Activated naive CD8-positive, alpha-beta T cell treated with anti-CD3 and anti-CD28 coated beads, Interleukin-2, amount 10 ng/mL, durations not matched to agents 7 days and 5 days (primary cell): ENCODE measurements around the gene ABI3BP. TPM values are rescaled to one million over a fixed set of nuclear protein-coding genes. Genes with fewer than 3 reads are reported as not detected.

Source experiments
- ATAC-seq: fragments of 150-1000 bp; cut with Tn5 transposase; one replicate; pipeline ENCODE4 v1.10.0; 2021; ENCODE audit warnings: low read depth, moderate library complexity
- POLR2A ChIA-PET: fragments of 350-600 bp; sonication (Branson Sonifier 250); formaldehyde crosslinking; loops from one replicate; lab custom pipeline; 2021; ENCODE audit warnings: antibody characterized with exemption; lab: Charles Lee
- DNase-seq: peaks from one replicate; pipeline ENCODE4 v3.0.0; 2021
- H3K27ac Mint-ChIP-seq: one replicate; pipeline ENCODE4 v1.8.0; 2022; ENCODE audit warnings: mild to moderate bottlenecking, mixed read lengths
- H3K27me3 Mint-ChIP-seq: one replicate; pipeline ENCODE4 v1.8.0; 2022; ENCODE audit warnings: mild to moderate bottlenecking, moderate library complexity, mixed read lengths
- H3K36me3 Mint-ChIP-seq: one replicate; pipeline ENCODE4 v1.8.0; 2021; ENCODE audit warnings: mild to moderate bottlenecking, mixed read lengths
- H3K4me1 Mint-ChIP-seq: one replicate; pipeline ENCODE4 v1.8.0; 2021; ENCODE audit warnings: mixed read lengths
- H3K4me3 Mint-ChIP-seq: one replicate; pipeline ENCODE4 v1.8.0; 2022; ENCODE audit warnings: mild to moderate bottlenecking, moderate library complexity, mixed read lengths
- H3K9me3 Mint-ChIP-seq: one replicate; pipeline ENCODE4 v1.8.0; 2021; ENCODE audit warnings: mixed read lengths
- total RNA-seq, 2 experiments: library from RNA; stranded (reverse); gene quantifications; one replicate each; pipeline ENCODE4 v1.2.3, GENCODE V29; 2021

The ABI3BP gene
- total RNA-seq, 2 experiments from 2014 or later = 0.17 TPM; not detected in 1

GRCh38 chr3:100856821-100857220 is 136.4 kb downstream of the ABI3BP start:
- peaks cover 5% of the 10 kb centered on the region for H3K4me1 Mint-ChIP-seq
- peaks cover 7% of the 10 kb centered on the region for H3K27me3 Mint-ChIP-seq

GRCh38 chr3:100852840-100853239 is 140.4 kb downstream of the ABI3BP start:
- H3K4me3 Mint-ChIP-seq = no peak overlapping the region
- no peaks in the 10 kb centered on the region for H3K36me3 Mint-ChIP-seq
- no peak overlapping the region for H3K27ac Mint-ChIP-seq
- DNase-seq = no peak
- peak; percentile 45 for ATAC-seq
- peaks cover 2% of the 10 kb centered on the region for H3K27me3 Mint-ChIP-seq
- H3K4me1 Mint-ChIP-seq = peaks cover 5% of the 10 kb centered on the region
- no peaks in the 10 kb centered on the region for H3K9me3 Mint-ChIP-seq
- POLR2A ChIA-PET = no interaction called here

More at GRCh38 chr3:100856821-100857220, 136.4 kb downstream of the ABI3BP start:
- Mint-ChIP-seq H3K9me3 (no peaks in the 10 kb centered on the region), H3K36me3 (no peaks in the 10 kb centered on the region), H3K27ac (no peak overlapping the region), H3K4me3 (no peak overlapping the region)
- DNase-seq (no peak), ATAC-seq (no peak)
- POLR2A ChIA-PET = no interaction called here

GRCh38 chr3:100850701-100851100 is 142.5 kb downstream of the ABI3BP start:
- Mint-ChIP-seq H3K27ac (no peak overlapping the region), H3K4me3 (no peak overlapping the region), H3K4me1 (peaks cover 5% of the 10 kb centered on the region), H3K27me3 (peaks cover 6% of the 10 kb centered on the region), H3K9me3 (no peaks in the 10 kb centered on the region), H3K36me3 (no peaks in the 10 kb centered on the region)
- DNase-seq (no peak), ATAC-seq (no peak)
- POLR2A ChIA-PET = interaction anchor here (0.5 kb wide), 1 partner anchor 9 kb away, joined by 3 read pairs; no protein-coding TSS in a partner anchor

- H3K4me3 Mint-ChIP-seq = no peak overlapping the region
- no peak overlapping the region for H3K27ac Mint-ChIP-seq
- peaks cover 4% of the 10 kb centered on the region for H3K27me3 Mint-ChIP-seq
- H3K9me3 Mint-ChIP-seq = no peaks in the 10 kb centered on the region
- POLR2A ChIA-PET = interaction anchor here (0.5 kb wide), 1 partner anchor 9 kb away, joined by 3 read pairs; no protein-coding TSS in a partner anchor
- H3K4me1 Mint-ChIP-seq = peaks cover 5% of the 10 kb centered on the region
- no peaks in the 10 kb centered on the region for H3K36me3 Mint-ChIP-seq
- DNase-seq (no peak), ATAC-seq (no peak)
Observed at GRCh38 chr3:100850156-100850555, 143.1 kb downstream of the ABI3BP start.

GRCh38 chr3:100844063-100844936 is 148.9 kb downstream of the ABI3BP start:
- Mint-ChIP-seq H3K4me3 (no peak overlapping the region), H3K27ac (no peak overlapping the region), H3K4me1 (no peaks in the 10 kb centered on the region), H3K36me3 (no peaks in the 10 kb centered on the region), H3K9me3 (no peaks in the 10 kb centered on the region), H3K27me3 (peaks cover 20% of the 10 kb centered on the region)
- POLR2A ChIA-PET = no interaction called here
- ATAC-seq = no peak
- no peak for DNase-seq

- no peak overlapping the region for H3K27ac Mint-ChIP-seq
- H3K27me3 Mint-ChIP-seq = peaks cover 36% of the 10 kb centered on the region
- ATAC-seq (no peak), DNase-seq (no peak)
- no peak overlapping the region for H3K4me3 Mint-ChIP-seq
- H3K4me1 Mint-ChIP-seq = peaks cover 5% of the 10 kb centered on the region
- POLR2A ChIA-PET = no interaction called here
- no peaks in the 10 kb centered on the region for H3K9me3 Mint-ChIP-seq
- no peaks in the 10 kb centered on the region for H3K36me3 Mint-ChIP-seq
Observed at GRCh38 chr3:100838157-100838556, 155.1 kb downstream of the ABI3BP start.

GRCh38 chr3:100836661-100837060 is 156.6 kb downstream of the ABI3BP start:
- no peak overlapping the region for H3K4me3 Mint-ChIP-seq
- DNase-seq (no peak), ATAC-seq (no peak)
- H3K9me3 Mint-ChIP-seq = no peaks in the 10 kb centered on the region
- peaks cover 5% of the 10 kb centered on the region for H3K4me1 Mint-ChIP-seq
- H3K36me3 Mint-ChIP-seq = no peaks in the 10 kb centered on the region
- H3K27me3 Mint-ChIP-seq = peaks cover 33% of the 10 kb centered on the region
- H3K27ac Mint-ChIP-seq = no peak overlapping the region
- POLR2A ChIA-PET = no interaction called here

GRCh38 chr3:100834332-100834731 is 158.9 kb downstream of the ABI3BP start:
- H3K27ac Mint-ChIP-seq = no peak overlapping the region
- H3K4me3 Mint-ChIP-seq = no peak overlapping the region
- DNase-seq = no peak
- H3K9me3 Mint-ChIP-seq = no peaks in the 10 kb centered on the region
- ATAC-seq = no peak
- POLR2A ChIA-PET = no interaction called here
- H3K36me3 Mint-ChIP-seq = no peaks in the 10 kb centered on the region
- peaks cover 26% of the 10 kb centered on the region for H3K27me3 Mint-ChIP-seq
- peaks cover 5% of the 10 kb centered on the region for H3K4me1 Mint-ChIP-seq

GRCh38 chr3:100833483-100833882 is 159.7 kb downstream of the ABI3BP start:
- H3K9me3 Mint-ChIP-seq = no peaks in the 10 kb centered on the region
- H3K4me3 Mint-ChIP-seq = no peak overlapping the region
- H3K36me3 Mint-ChIP-seq = no peaks in the 10 kb centered on the region
- no peak overlapping the region for H3K27ac Mint-ChIP-seq
- H3K27me3 Mint-ChIP-seq = peaks cover 25% of the 10 kb centered on the region
- H3K4me1 Mint-ChIP-seq = peaks cover 5% of the 10 kb centered on the region
- DNase-seq = no peak
- POLR2A ChIA-PET = no interaction called here
- no peak for ATAC-seq

GRCh38 chr3:100831629-100832028 is 161.6 kb downstream of the ABI3BP start:
- POLR2A ChIA-PET = no interaction called here
- DNase-seq (no peak), ATAC-seq (no peak)
- no peaks in the 10 kb centered on the region for H3K9me3 Mint-ChIP-seq
- peaks cover 23% of the 10 kb centered on the region for H3K27me3 Mint-ChIP-seq
- no peak overlapping the region for H3K27ac Mint-ChIP-seq
- H3K4me3 Mint-ChIP-seq = no peak overlapping the region
- no peaks in the 10 kb centered on the region for H3K4me1 Mint-ChIP-seq
- no peaks in the 10 kb centered on the region for H3K36me3 Mint-ChIP-seq

GRCh38 chr3:100830931-100831330 is 162.3 kb downstream of the ABI3BP start:
- ATAC-seq = no peak
- no peaks in the 10 kb centered on the region for H3K36me3 Mint-ChIP-seq
- no peaks in the 10 kb centered on the region for H3K9me3 Mint-ChIP-seq
- no peak overlapping the region for H3K4me3 Mint-ChIP-seq
- POLR2A ChIA-PET = no interaction called here
- no peak overlapping the region for H3K27ac Mint-ChIP-seq
- peaks cover 20% of the 10 kb centered on the region for H3K27me3 Mint-ChIP-seq
- DNase-seq = no peak
- H3K4me1 Mint-ChIP-seq = no peaks in the 10 kb centered on the region

GRCh38 chr3:100825574-100825973 is 167.6 kb downstream of the ABI3BP start:
- H3K4me1 Mint-ChIP-seq = no peaks in the 10 kb centered on the region
- H3K27ac Mint-ChIP-seq = no peak overlapping the region
- peaks cover 17% of the 10 kb centered on the region for H3K27me3 Mint-ChIP-seq
- ATAC-seq (no peak), DNase-seq (no peak)
- H3K9me3 Mint-ChIP-seq = peaks cover 3% of the 10 kb centered on the region
- no peaks in the 10 kb centered on the region for H3K36me3 Mint-ChIP-seq
- no peak overlapping the region for H3K4me3 Mint-ChIP-seq
- POLR2A ChIA-PET = no interaction called here

GRCh38 chr3:100815583-100815982 is 177.6 kb downstream of the ABI3BP start:
- Mint-ChIP-seq H3K9me3 (no peaks in the 10 kb centered on the region), H3K4me1 (no peaks in the 10 kb centered on the region), H3K27ac (no peak overlapping the region), H3K4me3 (no peak overlapping the region), H3K27me3 (peaks cover 14% of the 10 kb centered on the region), H3K36me3 (no peaks in the 10 kb centered on the region)
- POLR2A ChIA-PET = no interaction called here
- DNase-seq (no peak), ATAC-seq (no peak)

GRCh38 chr3:100813828-100814227 is 179.4 kb downstream of the ABI3BP start:
- Mint-ChIP-seq H3K36me3 (no peaks in the 10 kb centered on the region), H3K9me3 (no peaks in the 10 kb centered on the region), H3K27ac (no peak overlapping the region), H3K27me3 (peaks cover 20% of the 10 kb centered on the region), H3K4me1 (no peaks in the 10 kb centered on the region), H3K4me3 (no peak overlapping the region)
- ATAC-seq (no peak), DNase-seq (no peak)
- POLR2A ChIA-PET = interaction anchor here (0.7 kb wide), 1 partner anchor 745 kb away, joined by 3 read pairs; no protein-coding TSS in a partner anchor
